ENCODE measurements around the gene MECR.
"Not testable (repeated sequence)": the region's sequence is repeated elsewhere in the genome, so short reads cannot be mapped to it uniquely, and the experiment has no call there.

MECR gene

GRCh38 chr1:29152046-29152805, 78.5 kb downstream of the MECR start:
- Histone ChIP-seq H3K36me3 (ENCODE audit: control insufficient read depth, insufficient read depth, low read length) (peaks cover 33% of the 10 kb centered on the region), H3K4me3 (replicated peaks; ENCODE audit: low read depth, low read length) (no peak overlapping the region), H3K27me3 (replicated peaks; ENCODE audit: control insufficient read depth, insufficient read depth, low read length) (no peaks in the 10 kb centered on the region)
- TF ChIP-seq CTCF (IDR thresholded peaks at IDR 0.05; ENCODE audit: insufficient read depth, low read length, poor library complexity, severe bottlenecking): no peak
- DNase-seq (ENCODE audit: extremely low read depth, insufficient read length): no peak

GRCh38 chr1:29150346-29150745, 80.4 kb downstream of the MECR start:
- H3K4me3 ChIP-seq (replicated peaks; ENCODE audit: low read depth, low read length); DNase-seq (ENCODE audit: extremely low read depth, insufficient read length); H3K27me3 ChIP-seq (replicated peaks; ENCODE audit: control insufficient read depth, insufficient read depth, low read length): not testable (repeated sequence)
- H3K36me3 ChIP-seq (ENCODE audit: control insufficient read depth, insufficient read depth, low read length): peaks cover 28% of the 10 kb centered on the region

GRCh38 chr1:29148656-29149491, 81.9 kb downstream of the MECR start:
- no peak overlapping the region for H3K4me3 ChIP-seq (replicated peaks; ENCODE audit: low read depth, low read length)
- no peaks in the 10 kb centered on the region for H3K27me3 ChIP-seq (replicated peaks; ENCODE audit: control insufficient read depth, insufficient read depth, low read length)
- no peak for TF ChIP-seq CTCF (IDR thresholded peaks at IDR 0.05; ENCODE audit: insufficient read depth, low read length, poor library complexity, severe bottlenecking)
- peaks cover 27% of the 10 kb centered on the region for H3K36me3 ChIP-seq (ENCODE audit: control insufficient read depth, insufficient read depth, low read length)
- DNase-seq (ENCODE audit: extremely low read depth, insufficient read length): no peak

GRCh38 chr1:29145739-29146437, 84.8 kb downstream of the MECR start:
- Histone ChIP-seq H3K27me3 (replicated peaks; ENCODE audit: control insufficient read depth, insufficient read depth, low read length) (no peaks in the 10 kb centered on the region), H3K36me3 (ENCODE audit: control insufficient read depth, insufficient read depth, low read length) (peaks cover 21% of the 10 kb centered on the region), H3K4me3 (replicated peaks; ENCODE audit: low read depth, low read length) (no peak overlapping the region)
- no peak for DNase-seq (ENCODE audit: extremely low read depth, insufficient read length)
- TF ChIP-seq CTCF (IDR thresholded peaks at IDR 0.05; ENCODE audit: insufficient read depth, low read length, poor library complexity, severe bottlenecking): no peak

GRCh38 chr1:29144178-29144577, 86.6 kb downstream of the MECR start:
- H3K4me3 ChIP-seq (replicated peaks; ENCODE audit: low read depth, low read length): no peak overlapping the region
- DNase-seq (ENCODE audit: extremely low read depth, insufficient read length): no peak
- H3K27me3 ChIP-seq (replicated peaks; ENCODE audit: control insufficient read depth, insufficient read depth, low read length): no peaks in the 10 kb centered on the region
- TF ChIP-seq CTCF (IDR thresholded peaks at IDR 0.05; ENCODE audit: insufficient read depth, low read length, poor library complexity, severe bottlenecking): no peak
- H3K36me3 ChIP-seq (ENCODE audit: control insufficient read depth, insufficient read depth, low read length): peaks cover 10% of the 10 kb centered on the region

- no peak for DNase-seq (ENCODE audit: extremely low read depth, insufficient read length)
- H3K36me3 ChIP-seq (ENCODE audit: control insufficient read depth, insufficient read depth, low read length): peaks cover 2% of the 10 kb centered on the region
- no peak overlapping the region for H3K4me3 ChIP-seq (replicated peaks; ENCODE audit: low read depth, low read length)
- no peak for TF ChIP-seq CTCF (IDR thresholded peaks at IDR 0.05; ENCODE audit: insufficient read depth, low read length, poor library complexity, severe bottlenecking)
- no peaks in the 10 kb centered on the region for H3K27me3 ChIP-seq (replicated peaks; ENCODE audit: control insufficient read depth, insufficient read depth, low read length)
Measured at GRCh38 chr1:29142714-29143113, 88.0 kb downstream of the MECR start.

All from GM06990 (cell line).